ENCODE results near the gene ZNF284. TPM values are rescaled to one million over a fixed set of nuclear protein-coding genes. Genes with fewer than 3 reads are reported as not detected.

The ZNF284 gene
- polyA plus RNA-seq, 1 of the 3 experiments (the other 2 are of a cell fraction) = 1.4 TPM

- TF ChIP-seq SIN3A (IDR thresholded peaks at IDR 0.05; ENCODE audit: borderline replicate concordance, low read depth, low read length) = no peak
These were observed 4.4 kb downstream of the ZNF284 start (continued) for GRCh38 chr19:44076325-44076724.

GRCh38 chr19:44092108-44092507 is 20.1 kb downstream of the ZNF284 start:
- no peak for TF ChIP-seq FOSL2 (IDR thresholded peaks at IDR 0.05; ENCODE audit: borderline replicate concordance, low read depth)
- TF ChIP-seq EZH2phosphoT487 (IDR thresholded peaks at IDR 0.05; ENCODE audit: borderline replicate concordance, low read depth) = no peak
- TF ChIP-seq, protein P1, sequence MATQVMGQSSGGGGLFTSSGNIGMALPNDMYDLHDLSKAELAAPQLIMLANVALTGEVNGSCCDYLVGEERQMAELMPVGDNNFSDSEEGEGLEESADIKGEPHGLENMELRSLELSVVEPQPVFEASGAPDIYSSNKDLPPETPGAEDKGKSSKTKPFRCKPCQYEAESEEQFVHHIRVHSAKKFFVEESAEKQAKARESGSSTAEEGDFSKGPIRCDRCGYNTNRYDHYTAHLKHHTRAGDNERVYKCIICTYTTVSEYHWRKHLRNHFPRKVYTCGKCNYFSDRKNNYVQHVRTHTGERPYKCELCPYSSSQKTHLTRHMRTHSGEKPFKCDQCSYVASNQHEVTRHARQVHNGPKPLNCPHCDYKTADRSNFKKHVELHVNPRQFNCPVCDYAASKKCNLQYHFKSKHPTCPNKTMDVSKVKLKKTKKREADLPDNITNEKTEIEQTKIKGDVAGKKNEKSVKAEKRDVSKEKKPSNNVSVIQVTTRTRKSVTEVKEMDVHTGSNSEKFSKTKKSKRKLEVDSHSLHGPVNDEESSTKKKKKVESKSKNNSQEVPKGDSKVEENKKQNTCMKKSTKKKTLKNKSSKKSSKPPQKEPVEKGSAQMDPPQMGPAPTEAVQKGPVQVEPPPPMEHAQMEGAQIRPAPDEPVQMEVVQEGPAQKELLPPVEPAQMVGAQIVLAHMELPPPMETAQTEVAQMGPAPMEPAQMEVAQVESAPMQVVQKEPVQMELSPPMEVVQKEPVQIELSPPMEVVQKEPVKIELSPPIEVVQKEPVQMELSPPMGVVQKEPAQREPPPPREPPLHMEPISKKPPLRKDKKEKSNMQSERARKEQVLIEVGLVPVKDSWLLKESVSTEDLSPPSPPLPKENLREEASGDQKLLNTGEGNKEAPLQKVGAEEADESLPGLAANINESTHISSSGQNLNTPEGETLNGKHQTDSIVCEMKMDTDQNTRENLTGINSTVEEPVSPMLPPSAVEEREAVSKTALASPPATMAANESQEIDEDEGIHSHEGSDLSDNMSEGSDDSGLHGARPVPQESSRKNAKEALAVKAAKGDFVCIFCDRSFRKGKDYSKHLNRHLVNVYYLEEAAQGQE (IDR thresholded peaks at IDR 0.05; ENCODE audit: low read depth, low read length) = no peak
- no peak for TF ChIP-seq MEF2A (IDR thresholded peaks at IDR 0.05; ENCODE audit: borderline replicate concordance, low read depth)
- TF ChIP-seq SMC3 (IDR thresholded peaks at IDR 0.05; ENCODE audit: low read depth, low read length) = no peak
- TF ChIP-seq GATA2 (CRISPR knock-in tag; IDR thresholded peaks at IDR 0.05) = no peak
- TF ChIP-seq GABPA (IDR thresholded peaks at IDR 0.05; ENCODE audit: low read depth) = no peak
- no peak for TF ChIP-seq RAD21 (IDR thresholded peaks at IDR 0.05; ENCODE audit: low read length)
- TF ChIP-seq RFX5 (IDR thresholded peaks at IDR 0.05; ENCODE audit: low read length) = no peak
- no peak for TF ChIP-seq CHD2 (IDR thresholded peaks at IDR 0.05; ENCODE audit: low read length, partially characterized antibody)
- no peak for TF ChIP-seq TCF12 (IDR thresholded peaks at IDR 0.05)
- TF ChIP-seq NRF1 (IDR thresholded peaks at IDR 0.05; ENCODE audit: low read depth, low read length) = no peak
- no peak for TF ChIP-seq RXRA (IDR thresholded peaks at IDR 0.05; ENCODE audit: borderline replicate concordance, low read depth)
- no peak for TF ChIP-seq POLR2AphosphoS5 (IDR thresholded peaks at IDR 0.05; ENCODE audit: low read depth, low read length)
- TF ChIP-seq TAF1 (IDR thresholded peaks at IDR 0.05; ENCODE audit: borderline replicate concordance, low read depth, low read length) = no peak
- TF ChIP-seq, protein P2, sequence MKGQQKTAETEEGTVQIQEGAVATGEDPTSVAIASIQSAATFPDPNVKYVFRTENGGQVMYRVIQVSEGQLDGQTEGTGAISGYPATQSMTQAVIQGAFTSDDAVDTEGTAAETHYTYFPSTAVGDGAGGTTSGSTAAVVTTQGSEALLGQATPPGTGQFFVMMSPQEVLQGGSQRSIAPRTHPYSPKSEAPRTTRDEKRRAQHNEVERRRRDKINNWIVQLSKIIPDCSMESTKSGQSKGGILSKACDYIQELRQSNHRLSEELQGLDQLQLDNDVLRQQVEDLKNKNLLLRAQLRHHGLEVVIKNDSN (IDR thresholded peaks at IDR 0.05; ENCODE audit: borderline replicate concordance, low read depth) = no peak
- WGBS (ENCODE audit: low lambda C conversion rate) = 45% methylated on average over 4 of the region's 4 CpGs
- Histone ChIP-seq H2AFZ (ENCODE audit: low read depth) (no peak overlapping the region), H3K27me3 (ENCODE audit: insufficient read depth) (no peaks in the 10 kb centered on the region), H3K27ac (ENCODE audit: low read depth in 2 of 2, low read length in 1 of 2) (no peak overlapping the region), H3K9ac (no peak overlapping the region), H3K79me2 (ENCODE audit: insufficient read depth) (peaks cover 26% of the 10 kb centered on the region), H3K9me3 (no peaks in the 10 kb centered on the region), H3F3A (replicated peaks; ENCODE audit: insufficient read depth) (no peaks in the 10 kb centered on the region), H3K4me3 (ENCODE audit: low read depth in 2 of 2, low read length in 1 of 2) (no peak overlapping the region), H3K9me2 (no peaks in the 10 kb centered on the region), H3K36me3 (replicated peaks in 1 of 2; ENCODE audit: control insufficient read depth in 1 of 2, insufficient read depth in 2 of 2, low read length in 1 of 2) (peaks cover 6 to 18% of the 10 kb centered on the region in 2 experiments), H3K4me1 (ENCODE audit: control insufficient read depth in 1 of 2, insufficient read depth in 2 of 2, low read depth in 1 of 2, low read length in 1 of 2) (no peaks in the 10 kb centered on the region; a peak in 2 of 4 replicates), H4K20me1 (ENCODE audit: insufficient read depth) (no peaks in the 10 kb centered on the region), H3K4me2 (no peak overlapping the region)
- ChIA-PET POLR2A (no interaction called here), CTCF (interaction anchor here (1.3 kb wide), 1 partner anchor 10 kb away, joined by 4 read pairs; no protein-coding TSS in a partner anchor)
- no peak for DNase-seq

Measured in SK-N-SH (cell line).